ENCODE results near the gene UXS1. TPM values are rescaled to one million over a fixed set of nuclear protein-coding genes. Genes with fewer than 3 reads are reported as not detected.

UXS1 gene
- total RNA-seq, 1 experiment from 2014 or later: 44.7 TPM

- no peak for TF ChIP-seq SOX15 (CRISPR knock-in tag; IDR thresholded peaks at IDR 0.05)
- TF ChIP-seq FOXJ3 (CRISPR knock-in tag; IDR thresholded peaks at IDR 0.05; ENCODE audit: borderline replicate concordance): no peak
- no peak for TF ChIP-seq SP1 (CRISPR knock-in tag; conservative IDR thresholded peaks at IDR 0.05)
- TF ChIP-seq GABPB1 (CRISPR knock-in tag; IDR thresholded peaks at IDR 0.05): no peak
- TF ChIP-seq TP53 (CRISPR knock-in tag; IDR thresholded peaks at IDR 0.05): no peak
- no peak for TF ChIP-seq PRRX2 (CRISPR knock-in tag; IDR thresholded peaks at IDR 0.05)
- TF ChIP-seq, protein P1, sequence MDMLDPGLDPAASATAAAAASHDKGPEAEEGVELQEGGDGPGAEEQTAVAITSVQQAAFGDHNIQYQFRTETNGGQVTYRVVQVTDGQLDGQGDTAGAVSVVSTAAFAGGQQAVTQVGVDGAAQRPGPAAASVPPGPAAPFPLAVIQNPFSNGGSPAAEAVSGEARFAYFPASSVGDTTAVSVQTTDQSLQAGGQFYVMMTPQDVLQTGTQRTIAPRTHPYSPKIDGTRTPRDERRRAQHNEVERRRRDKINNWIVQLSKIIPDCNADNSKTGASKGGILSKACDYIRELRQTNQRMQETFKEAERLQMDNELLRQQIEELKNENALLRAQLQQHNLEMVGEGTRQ (CRISPR knock-in tag; IDR thresholded peaks at IDR 0.05): no peak
Observed at GRCh38 chr2:106167067-106167466, 27.0 kb downstream of the UXS1 start (continued).

- no peaks in the 10 kb centered on the region for H3K27me3 Mint-ChIP-seq (ENCODE audit: low read depth)
- H3K4me1 Mint-ChIP-seq: peaks cover 66% of the 10 kb centered on the region
- no peaks in the 10 kb centered on the region for H3K9me3 Mint-ChIP-seq
- peaks cover 7% of the 10 kb centered on the region; the same call in 1 of the 2 replicates for H3K36me3 Mint-ChIP-seq
- no peak overlapping the region; the same call in 1 of the 2 replicates for H3K4me3 Mint-ChIP-seq
- ChIA-PET POLR2A (interaction anchor here (1.5 kb wide), 1 partner anchor 11 kb away, joined by 4 read pairs; no protein-coding TSS in a partner anchor), CTCF (interaction anchor here (0.9 to 2.6 kb wide), 5 partner anchors 12 to 417 kb away, joined by 3 to 13 read pairs (median 3); no protein-coding TSS in a partner anchor)
- DNase-seq (ENCODE audit: low spot score) (no peak), ATAC-seq (peak; percentile 35)
- TF ChIP-seq TEAD4 (CRISPR knock-in tag; IDR thresholded peaks at IDR 0.05) (no peak), ATF1 (CRISPR knock-in tag; IDR thresholded peaks at IDR 0.05) (no peak), USF1 (CRISPR knock-in tag; IDR thresholded peaks at IDR 0.05) (no peak)
- H3K27ac Mint-ChIP-seq: peak overlapping the region; percentile 75; the same call in 1 of the 2 replicates
Observed at GRCh38 chr2:106165561-106165960, 28.5 kb downstream of the UXS1 start.

DNA sequence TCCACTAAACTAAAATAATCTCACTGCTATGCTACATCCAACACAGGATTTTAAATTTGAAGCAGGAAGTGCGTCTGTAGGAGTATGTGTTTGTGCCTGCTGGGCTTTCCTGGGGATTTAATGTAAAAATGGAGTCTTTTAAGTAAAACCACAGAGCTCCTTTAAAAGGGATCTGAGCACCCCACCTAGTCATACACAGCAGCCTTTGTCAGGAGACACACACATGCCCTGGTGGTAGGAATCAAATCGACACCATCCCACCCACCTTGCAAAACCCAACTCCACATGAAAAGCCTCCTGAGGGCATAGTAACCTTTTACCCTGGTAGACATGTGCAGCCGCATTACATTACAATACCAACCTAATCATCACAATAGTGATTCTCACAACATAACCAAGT, 29.1 kb downstream of the UXS1 start:
- CTCF ChIA-PET: interaction anchor here (0.6 to 2.6 kb wide), 8 partner anchors 10 to 417 kb away, joined by 3 to 13 read pairs (median 3); no protein-coding TSS in a partner anchor
- peak; percentile 92 for ATAC-seq
- Mint-ChIP-seq H3K4me3 (no peak overlapping the region; the same call in 1 of the 2 replicates), H3K36me3 (peaks cover 12% of the 10 kb centered on the region; the same call in 1 of the 2 replicates), H3K27me3 (ENCODE audit: low read depth) (no peaks in the 10 kb centered on the region), H3K4me1 (peaks cover 65% of the 10 kb centered on the region), H3K9me3 (no peaks in the 10 kb centered on the region), H3K27ac (peak overlapping the region; percentile 7)
- peak; percentile 28 for DNase-seq (ENCODE audit: low spot score)
- POLR2A ChIA-PET: interaction anchor here (1.5 kb wide), 1 partner anchor 12 kb away, joined by 4 read pairs; no protein-coding TSS in a partner anchor
- TF ChIP-seq HMGA2 (CRISPR knock-in tag; IDR thresholded peaks at IDR 0.05) (no peak), ZNF671 (CRISPR knock-in tag; IDR thresholded peaks at IDR 0.05) (no peak), NFYB (CRISPR knock-in tag; conservative IDR thresholded peaks at IDR 0.05; ENCODE audit: low read depth) (no peak), FOXP1 (CRISPR knock-in tag; IDR thresholded peaks at IDR 0.05; ENCODE audit: borderline replicate concordance) (no peak), PREB (CRISPR knock-in tag; IDR thresholded peaks at IDR 0.05; ENCODE audit: borderline replicate concordance) (no peak), RORB (CRISPR knock-in tag; IDR thresholded peaks at IDR 0.05) (no peak), ZNF263 (CRISPR knock-in tag; IDR thresholded peaks at IDR 0.05; ENCODE audit: low read depth) (no peak), PRRX2 (CRISPR knock-in tag; IDR thresholded peaks at IDR 0.05) (no peak), NFE2L1 (CRISPR knock-in tag; IDR thresholded peaks at IDR 0.05) (no peak), SMAD3 (CRISPR knock-in tag; IDR thresholded peaks at IDR 0.05; ENCODE audit: borderline replicate concordance) (no peak), ELF4 (CRISPR knock-in tag; IDR thresholded peaks at IDR 0.05; ENCODE audit: low read depth) (no peak), MYBL2 (CRISPR knock-in tag; IDR thresholded peaks at IDR 0.05) (no peak), NR1H2 (CRISPR knock-in tag; IDR thresholded peaks at IDR 0.05) (no peak), RELA (CRISPR knock-in tag; IDR thresholded peaks at IDR 0.05; ENCODE audit: borderline replicate concordance) (no peak)
- TF ChIP-seq, protein P2, sequence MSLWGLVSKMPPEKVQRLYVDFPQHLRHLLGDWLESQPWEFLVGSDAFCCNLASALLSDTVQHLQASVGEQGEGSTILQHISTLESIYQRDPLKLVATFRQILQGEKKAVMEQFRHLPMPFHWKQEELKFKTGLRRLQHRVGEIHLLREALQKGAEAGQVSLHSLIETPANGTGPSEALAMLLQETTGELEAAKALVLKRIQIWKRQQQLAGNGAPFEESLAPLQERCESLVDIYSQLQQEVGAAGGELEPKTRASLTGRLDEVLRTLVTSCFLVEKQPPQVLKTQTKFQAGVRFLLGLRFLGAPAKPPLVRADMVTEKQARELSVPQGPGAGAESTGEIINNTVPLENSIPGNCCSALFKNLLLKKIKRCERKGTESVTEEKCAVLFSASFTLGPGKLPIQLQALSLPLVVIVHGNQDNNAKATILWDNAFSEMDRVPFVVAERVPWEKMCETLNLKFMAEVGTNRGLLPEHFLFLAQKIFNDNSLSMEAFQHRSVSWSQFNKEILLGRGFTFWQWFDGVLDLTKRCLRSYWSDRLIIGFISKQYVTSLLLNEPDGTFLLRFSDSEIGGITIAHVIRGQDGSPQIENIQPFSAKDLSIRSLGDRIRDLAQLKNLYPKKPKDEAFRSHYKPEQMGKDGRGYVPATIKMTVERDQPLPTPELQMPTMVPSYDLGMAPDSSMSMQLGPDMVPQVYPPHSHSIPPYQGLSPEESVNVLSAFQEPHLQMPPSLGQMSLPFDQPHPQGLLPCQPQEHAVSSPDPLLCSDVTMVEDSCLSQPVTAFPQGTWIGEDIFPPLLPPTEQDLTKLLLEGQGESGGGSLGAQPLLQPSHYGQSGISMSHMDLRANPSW (CRISPR knock-in tag; conservative IDR thresholded peaks at IDR 0.05; ENCODE audit: low read depth): no peak
- TF ChIP-seq, protein P3, sequence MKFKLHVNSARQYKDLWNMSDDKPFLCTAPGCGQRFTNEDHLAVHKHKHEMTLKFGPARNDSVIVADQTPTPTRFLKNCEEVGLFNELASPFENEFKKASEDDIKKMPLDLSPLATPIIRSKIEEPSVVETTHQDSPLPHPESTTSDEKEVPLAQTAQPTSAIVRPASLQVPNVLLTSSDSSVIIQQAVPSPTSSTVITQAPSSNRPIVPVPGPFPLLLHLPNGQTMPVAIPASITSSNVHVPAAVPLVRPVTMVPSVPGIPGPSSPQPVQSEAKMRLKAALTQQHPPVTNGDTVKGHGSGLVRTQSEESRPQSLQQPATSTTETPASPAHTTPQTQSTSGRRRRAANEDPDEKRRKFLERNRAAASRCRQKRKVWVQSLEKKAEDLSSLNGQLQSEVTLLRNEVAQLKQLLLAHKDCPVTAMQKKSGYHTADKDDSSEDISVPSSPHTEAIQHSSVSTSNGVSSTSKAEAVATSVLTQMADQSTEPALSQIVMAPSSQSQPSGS (CRISPR knock-in tag; IDR thresholded peaks at IDR 0.05; ENCODE audit: borderline replicate concordance, low read depth): no peak
- TF ChIP-seq, protein P4, sequence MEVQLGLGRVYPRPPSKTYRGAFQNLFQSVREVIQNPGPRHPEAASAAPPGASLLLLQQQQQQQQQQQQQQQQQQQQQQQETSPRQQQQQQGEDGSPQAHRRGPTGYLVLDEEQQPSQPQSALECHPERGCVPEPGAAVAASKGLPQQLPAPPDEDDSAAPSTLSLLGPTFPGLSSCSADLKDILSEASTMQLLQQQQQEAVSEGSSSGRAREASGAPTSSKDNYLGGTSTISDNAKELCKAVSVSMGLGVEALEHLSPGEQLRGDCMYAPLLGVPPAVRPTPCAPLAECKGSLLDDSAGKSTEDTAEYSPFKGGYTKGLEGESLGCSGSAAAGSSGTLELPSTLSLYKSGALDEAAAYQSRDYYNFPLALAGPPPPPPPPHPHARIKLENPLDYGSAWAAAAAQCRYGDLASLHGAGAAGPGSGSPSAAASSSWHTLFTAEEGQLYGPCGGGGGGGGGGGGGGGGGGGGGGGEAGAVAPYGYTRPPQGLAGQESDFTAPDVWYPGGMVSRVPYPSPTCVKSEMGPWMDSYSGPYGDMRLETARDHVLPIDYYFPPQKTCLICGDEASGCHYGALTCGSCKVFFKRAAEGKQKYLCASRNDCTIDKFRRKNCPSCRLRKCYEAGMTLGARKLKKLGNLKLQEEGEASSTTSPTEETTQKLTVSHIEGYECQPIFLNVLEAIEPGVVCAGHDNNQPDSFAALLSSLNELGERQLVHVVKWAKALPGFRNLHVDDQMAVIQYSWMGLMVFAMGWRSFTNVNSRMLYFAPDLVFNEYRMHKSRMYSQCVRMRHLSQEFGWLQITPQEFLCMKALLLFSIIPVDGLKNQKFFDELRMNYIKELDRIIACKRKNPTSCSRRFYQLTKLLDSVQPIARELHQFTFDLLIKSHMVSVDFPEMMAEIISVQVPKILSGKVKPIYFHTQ (CRISPR knock-in tag; IDR thresholded peaks at IDR 0.05): no peak

Measured in WTC11 (cell line).